HFF-Myc (cell line): ENCODE measurements around the gene PEX26.
A peak's percentile ranks its signal among the peaks of the same experiment; 100 is the strongest.

Source experiments
- DNase-seq: peaks from one replicate; pipeline ENCODE4 v3.0.0-alpha.2; 2011; ENCODE audit warnings: low read depth; ENCODE audit errors: extremely low read depth
- H3K4me3 ChIP-seq: replicated peaks from 2 replicates; pipeline ENCODE4 v1.5.1; 2011; ENCODE audit warnings: low read depth, mild to moderate bottlenecking, control low read depth, low read length
- CTCF ChIP-seq: IDR thresholded peaks from 2 replicates; pipeline ENCODE4 v1.5.1; 2012; ENCODE audit warnings: mild to moderate bottlenecking, low read depth, low read length, control low read depth; ENCODE audit errors: missing control alignments

Gene PEX26

GRCh38 chr22:18079706-18080233 is 2.0 kb downstream of the PEX26 start:
- no peak for TF ChIP-seq CTCF
- peak overlapping the region; percentile 77; the same call in 1 of the 2 replicates for H3K4me3 ChIP-seq
- DNase-seq = no peak

GRCh38 chr22:18081416-18081815 is 3.6 kb downstream of the PEX26 start:
- no peak for TF ChIP-seq CTCF
- no peak for DNase-seq
- H3K4me3 ChIP-seq = no peak overlapping the region

DNA sequence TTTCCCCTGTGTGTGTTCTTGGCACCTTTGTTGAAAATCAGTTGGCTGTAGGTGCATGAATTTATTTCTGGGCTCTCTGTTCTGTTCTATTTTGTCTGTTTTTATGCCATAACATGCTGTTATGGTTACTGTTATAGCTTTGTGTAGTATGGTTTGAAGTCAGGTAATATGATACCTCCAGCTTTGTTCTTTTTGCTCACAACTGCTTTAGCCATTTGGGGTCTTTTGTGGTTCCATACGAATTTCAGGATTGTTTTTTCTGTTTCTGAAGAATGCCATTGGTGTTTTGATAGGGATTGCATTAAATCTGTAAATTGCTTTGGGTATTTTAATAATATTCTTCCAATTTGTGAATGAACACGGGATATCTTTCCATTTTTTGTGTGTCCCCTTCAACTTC is 4.7 kb downstream of the PEX26 start:
- DNase-seq = no peak
- H3K4me3 ChIP-seq = no peak overlapping the region
- TF ChIP-seq CTCF = no peak

DNA sequence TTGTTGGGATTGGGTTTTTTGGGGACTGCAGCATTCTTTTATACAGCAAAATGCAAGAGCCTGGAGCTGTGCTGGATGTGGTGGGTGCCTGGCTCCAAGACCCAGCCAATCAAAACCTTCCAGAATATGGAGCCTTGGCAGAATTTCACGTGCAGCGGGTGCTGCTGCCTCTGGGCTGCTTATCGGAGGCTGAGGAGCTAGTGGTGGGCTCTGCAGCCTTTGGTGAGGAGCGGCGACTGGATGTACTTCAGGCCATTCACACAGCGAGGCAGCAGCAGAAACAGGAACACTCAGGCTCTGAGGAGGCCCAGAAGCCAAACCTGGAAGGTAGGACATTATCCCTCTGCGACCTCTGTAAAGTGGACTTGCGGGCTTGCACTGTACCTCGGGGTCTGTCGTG is 5.6 kb downstream of the PEX26 start:
- no peak for DNase-seq
- TF ChIP-seq CTCF = no peak
- H3K4me3 ChIP-seq = no peak overlapping the region

DNA sequence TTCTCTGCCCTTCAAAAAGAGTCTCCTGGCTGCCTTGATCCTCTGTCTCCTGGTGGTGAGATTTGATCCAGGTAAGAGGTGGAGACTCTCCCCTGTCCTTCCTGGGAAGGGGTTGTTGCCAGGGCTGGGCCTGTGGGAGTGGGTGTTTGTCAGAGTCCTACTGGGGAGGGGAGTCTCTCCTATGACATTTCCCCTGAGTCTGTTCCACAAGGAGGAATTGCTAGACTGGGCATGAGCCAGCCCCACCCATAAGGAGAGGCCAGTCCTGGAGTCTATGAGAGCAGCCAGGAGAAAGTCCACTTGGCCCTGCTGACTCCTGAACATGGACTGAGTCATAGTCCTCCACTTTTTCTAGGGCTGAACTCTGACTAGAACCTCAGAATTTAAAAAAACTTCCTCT is 7.4 kb downstream of the PEX26 start:
- no peak for DNase-seq
- TF ChIP-seq CTCF = no peak

GRCh38 chr22:18087350-18087855 is 9.6 kb downstream of the PEX26 start:
- H3K4me3 ChIP-seq = no peak overlapping the region
- TF ChIP-seq CTCF = no peak
- no peak for DNase-seq

More for the DNA sequence above, 7.4 kb downstream of the PEX26 start:
- no peak overlapping the region for H3K4me3 ChIP-seq
